OCI-LY7 (cell line): Measurements from ENCODE around the gene LMX1B. TPM values are rescaled to one million over a fixed set of nuclear protein-coding genes. Genes with fewer than 3 reads are reported as not detected.

ENCODE experiments used
- BruUV-seq: library from RNA; stranded (reverse); fragments of 400-500 nt; replicated peaks from 2 replicates; lab custom pipeline; 2021; lab: Mats Ljungman, UMichigan
- CTCF ChIA-PET: fragments of 300-600 bp; sonication (Branson Sonifier 250); formaldehyde crosslinking; loops from one replicate; lab custom pipeline; 2022; ENCODE audit warnings: antibody characterized with exemption; ENCODE audit not compliant: unreplicated experiment; lab: Charles Lee
- POLR2A ChIA-PET: fragments of 300-600 bp; sonication (Branson Sonifier 250); formaldehyde crosslinking; loops from one replicate; lab custom pipeline; 2022; ENCODE audit warnings: antibody characterized with exemption; lab: Charles Lee
- DNase-seq: peaks from one replicate; pipeline ENCODE4 v3.0.0-alpha.2; 2015; ENCODE audit warnings: low spot score
- H2AFZ ChIP-seq: fragments of 200-600 bp; sonication (generic), shearing (Covaris generic); 2 replicates; pipeline ENCODE4 v1.6.1; 2014; ENCODE audit warnings: mild to moderate bottlenecking, antibody characterized with exemption, low read length, moderate library complexity
- H3K27ac ChIP-seq: fragments of 200-600 bp; sonication (generic); 2 replicates; pipeline ENCODE4 v1.5.1; 2014; ENCODE audit warnings: mixed run types, low read depth, mild to moderate bottlenecking, moderate library complexity, low read length, inconsistent platforms; ENCODE audit not compliant: poor library complexity, severe bottlenecking
- H3K36me3 ChIP-seq: fragments of 200-600 bp; sonication (generic); 2 replicates; pipeline ENCODE4 v1.6.1; 2014; ENCODE audit warnings: mild to moderate bottlenecking, antibody characterized with exemption, low read length, moderate library complexity, mixed read lengths; ENCODE audit not compliant: insufficient read depth
- H3K4me1 ChIP-seq: fragments of 200-600 bp; sonication (generic); 2 replicates; pipeline ENCODE4 v1.5.1; 2014; ENCODE audit warnings: mild to moderate bottlenecking, low read length; ENCODE audit not compliant: insufficient read depth, poor library complexity, severe bottlenecking
- H3K4me2 ChIP-seq: fragments of 200-600 bp; sonication (generic); 2 replicates; pipeline ENCODE4 v1.6.1; 2014; ENCODE audit warnings: mild to moderate bottlenecking, low read length
- H3K4me3 ChIP-seq: fragments of 200-600 bp; sonication (generic); 2 replicates; pipeline ENCODE4 v1.5.1; 2014; ENCODE audit warnings: mild to moderate bottlenecking, low read depth, low read length; ENCODE audit not compliant: poor library complexity, severe bottlenecking
- H3K79me2 ChIP-seq: fragments of 200-600 bp; sonication (generic); 2 replicates; pipeline ENCODE4 v1.6.1; 2016; ENCODE audit warnings: low read depth, mild to moderate bottlenecking, low read length, moderate library complexity, mixed read lengths; ENCODE audit not compliant: insufficient read depth
- H3K9me2 ChIP-seq: fragments of 200-600 bp; sonication (generic); 2 replicates; pipeline ENCODE4 v1.6.1; 2016; ENCODE audit warnings: mild to moderate bottlenecking, low read length, mixed read lengths; ENCODE audit not compliant: insufficient read depth
- H3K9me3 ChIP-seq: fragments of 200-600 bp; sonication (generic); 2 replicates; pipeline ENCODE4 v1.6.1; 2014; ENCODE audit warnings: mild to moderate bottlenecking, mixed run types, low read length, mixed read lengths
- H4K20me1 ChIP-seq: fragments of 200-600 bp; sonication (generic); 2 replicates; pipeline ENCODE4 v1.6.1; 2014; ENCODE audit warnings: mild to moderate bottlenecking, antibody characterized with exemption, low read length, moderate library complexity, mixed read lengths; ENCODE audit not compliant: insufficient read depth
- EZH2phosphoT487 ChIP-seq: fragments of 200-600 bp; sonication (generic); IDR thresholded peaks from 2 replicates; pipeline ENCODE4 v1.6.1; 2018; ENCODE audit warnings: low read depth, borderline replicate concordance, mild to moderate bottlenecking, mixed run types, antibody characterized with exemption, low read length, moderate library complexity, mixed read lengths
- intact Hi-C: fragments of 100-400 bp; cut with micrococcal nuclease; formaldehyde crosslinking; loops from one replicate; pipeline ENCODE4 v1.10.0; 2022; ENCODE audit not compliant: unreplicated experiment
- total RNA-seq, 2 experiments: library from RNA; depleted of rRNA in 1 of 2; stranded (reverse); fragments of >200 nt in 1 of 2; shearing (Covaris generic) in 1 of 2; gene quantifications; 2 replicates each; pipeline ENCODE4 v1.2.3, GENCODE V29; 2014 to 2022
- TF ChIP-seq, protein P1 (sequence below): fragments of 200-600 bp; sonication (generic); conservative IDR thresholded peaks from 2 replicates; pipeline ENCODE4 v1.5.1; 2014; ENCODE audit warnings: mild to moderate bottlenecking, antibody characterized with exemption, low read length, moderate library complexity, mixed read lengths

LMX1B gene
- total RNA-seq, 2 experiments from 2014 or later: not detected

DNA sequence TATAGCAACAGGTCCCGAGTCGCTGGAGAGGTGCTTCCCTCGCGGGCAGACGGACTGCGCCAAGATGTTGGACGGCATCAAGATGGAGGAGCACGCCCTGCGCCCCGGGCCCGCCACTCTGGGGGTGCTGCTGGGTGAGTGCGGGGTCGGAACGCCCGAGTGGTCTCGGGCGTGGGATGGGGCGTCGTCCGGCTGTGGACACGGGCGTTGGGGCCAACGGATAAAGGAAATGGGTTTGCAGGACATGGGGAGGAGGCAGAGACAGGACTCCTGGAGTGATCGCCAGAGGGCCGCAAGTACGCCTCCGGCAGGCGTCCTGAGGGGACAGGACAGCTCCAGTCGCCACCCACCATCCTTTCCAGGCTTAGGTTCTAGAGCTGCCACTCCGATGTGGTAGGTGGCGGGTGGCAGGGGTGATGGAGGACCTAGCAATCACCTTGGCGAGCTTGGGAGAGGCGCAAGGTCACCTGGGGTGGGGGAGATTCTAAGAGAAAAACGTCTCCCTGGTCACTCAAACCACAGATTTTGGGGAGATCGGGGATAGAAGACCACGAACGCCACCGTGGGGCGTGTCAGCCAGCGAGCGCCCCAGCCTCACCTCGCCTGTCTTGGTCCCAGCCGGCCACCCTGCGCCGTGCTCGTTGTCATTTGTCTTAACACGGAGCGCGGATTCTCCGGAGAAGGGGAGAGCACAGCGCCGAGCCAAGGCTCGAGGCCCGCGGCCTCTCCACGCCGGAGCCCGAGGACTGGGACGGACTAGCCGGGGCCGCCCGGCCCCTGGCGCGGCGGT is 922 bp downstream of the LMX1B start:
- no peaks in the 10 kb centered on the region for H4K20me1 ChIP-seq
- no peak overlapping the region for H3K27ac ChIP-seq
- no peak overlapping the region for H2AFZ ChIP-seq
- no peaks in the 10 kb centered on the region for H3K79me2 ChIP-seq
- TF ChIP-seq, protein P1, sequence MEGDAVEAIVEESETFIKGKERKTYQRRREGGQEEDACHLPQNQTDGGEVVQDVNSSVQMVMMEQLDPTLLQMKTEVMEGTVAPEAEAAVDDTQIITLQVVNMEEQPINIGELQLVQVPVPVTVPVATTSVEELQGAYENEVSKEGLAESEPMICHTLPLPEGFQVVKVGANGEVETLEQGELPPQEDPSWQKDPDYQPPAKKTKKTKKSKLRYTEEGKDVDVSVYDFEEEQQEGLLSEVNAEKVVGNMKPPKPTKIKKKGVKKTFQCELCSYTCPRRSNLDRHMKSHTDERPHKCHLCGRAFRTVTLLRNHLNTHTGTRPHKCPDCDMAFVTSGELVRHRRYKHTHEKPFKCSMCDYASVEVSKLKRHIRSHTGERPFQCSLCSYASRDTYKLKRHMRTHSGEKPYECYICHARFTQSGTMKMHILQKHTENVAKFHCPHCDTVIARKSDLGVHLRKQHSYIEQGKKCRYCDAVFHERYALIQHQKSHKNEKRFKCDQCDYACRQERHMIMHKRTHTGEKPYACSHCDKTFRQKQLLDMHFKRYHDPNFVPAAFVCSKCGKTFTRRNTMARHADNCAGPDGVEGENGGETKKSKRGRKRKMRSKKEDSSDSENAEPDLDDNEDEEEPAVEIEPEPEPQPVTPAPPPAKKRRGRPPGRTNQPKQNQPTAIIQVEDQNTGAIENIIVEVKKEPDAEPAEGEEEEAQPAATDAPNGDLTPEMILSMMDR: no peak
- no peak for TF ChIP-seq EZH2phosphoT487
- intact Hi-C loops: loop anchor here (5.0 kb wide), 1 partner anchor 168 kb away; no protein-coding TSS in a partner anchor
- no peaks in the 10 kb centered on the region for H3K36me3 ChIP-seq
- no TSS peak for BruUV-seq
- no peaks in the 10 kb centered on the region for H3K4me1 ChIP-seq
- H3K9me3 ChIP-seq: no peaks in the 10 kb centered on the region
- no peak overlapping the region for H3K4me2 ChIP-seq
- no peak for DNase-seq
- POLR2A ChIA-PET: interaction anchor here (0.6 kb wide), 1 partner anchor 142 kb away, joined by 4 read pairs; no protein-coding TSS in a partner anchor
- H3K4me3 ChIP-seq: no peak overlapping the region
- H3K9me2 ChIP-seq: no peaks in the 10 kb centered on the region
- CTCF ChIA-PET: no interaction called here

DNA sequence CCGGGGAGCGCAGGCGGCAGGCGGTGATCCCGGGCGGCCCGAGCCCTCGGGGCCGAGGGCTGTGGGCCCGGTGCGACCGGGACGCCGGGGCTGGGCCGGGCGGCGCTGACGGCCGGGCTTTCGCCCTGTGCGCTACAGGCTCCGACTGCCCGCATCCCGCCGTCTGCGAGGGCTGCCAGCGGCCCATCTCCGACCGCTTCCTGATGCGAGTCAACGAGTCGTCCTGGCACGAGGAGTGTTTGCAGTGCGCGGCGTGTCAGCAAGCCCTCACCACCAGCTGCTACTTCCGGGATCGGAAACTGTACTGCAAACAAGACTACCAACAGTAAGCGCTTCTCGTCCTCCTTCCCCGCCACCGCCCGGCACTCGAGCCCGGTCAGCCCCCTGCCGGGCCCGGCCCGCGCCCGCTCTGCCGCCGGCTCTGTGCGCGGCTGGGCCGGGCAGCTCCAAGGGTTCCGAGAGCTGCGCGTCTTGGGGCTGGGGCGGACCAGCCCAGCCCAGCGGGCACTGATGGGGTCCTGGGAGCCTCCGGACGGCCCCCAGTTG is 1.6 kb downstream of the LMX1B start:
- intact Hi-C loops: no loop called here

More for the DNA sequence above, 1.6 kb downstream of the LMX1B start:
- Histone ChIP-seq H3K36me3 (no peaks in the 10 kb centered on the region), H3K4me3 (no peak overlapping the region), H3K9me3 (no peaks in the 10 kb centered on the region), H2AFZ (no peak overlapping the region), H3K4me1 (no peaks in the 10 kb centered on the region), H3K4me2 (no peak overlapping the region), H4K20me1 (no peaks in the 10 kb centered on the region), H3K79me2 (no peaks in the 10 kb centered on the region), H3K27ac (no peak overlapping the region), H3K9me2 (no peaks in the 10 kb centered on the region)
- CTCF ChIA-PET: no interaction called here
- DNase-seq: no peak
- TF ChIP-seq EZH2phosphoT487: no peak
- TF ChIP-seq, protein P1: no peak
- BruUV-seq: no TSS peak
- POLR2A ChIA-PET: no interaction called here
